ENCODE data around the gene PIK3R3.

Gene PIK3R3

DNA sequence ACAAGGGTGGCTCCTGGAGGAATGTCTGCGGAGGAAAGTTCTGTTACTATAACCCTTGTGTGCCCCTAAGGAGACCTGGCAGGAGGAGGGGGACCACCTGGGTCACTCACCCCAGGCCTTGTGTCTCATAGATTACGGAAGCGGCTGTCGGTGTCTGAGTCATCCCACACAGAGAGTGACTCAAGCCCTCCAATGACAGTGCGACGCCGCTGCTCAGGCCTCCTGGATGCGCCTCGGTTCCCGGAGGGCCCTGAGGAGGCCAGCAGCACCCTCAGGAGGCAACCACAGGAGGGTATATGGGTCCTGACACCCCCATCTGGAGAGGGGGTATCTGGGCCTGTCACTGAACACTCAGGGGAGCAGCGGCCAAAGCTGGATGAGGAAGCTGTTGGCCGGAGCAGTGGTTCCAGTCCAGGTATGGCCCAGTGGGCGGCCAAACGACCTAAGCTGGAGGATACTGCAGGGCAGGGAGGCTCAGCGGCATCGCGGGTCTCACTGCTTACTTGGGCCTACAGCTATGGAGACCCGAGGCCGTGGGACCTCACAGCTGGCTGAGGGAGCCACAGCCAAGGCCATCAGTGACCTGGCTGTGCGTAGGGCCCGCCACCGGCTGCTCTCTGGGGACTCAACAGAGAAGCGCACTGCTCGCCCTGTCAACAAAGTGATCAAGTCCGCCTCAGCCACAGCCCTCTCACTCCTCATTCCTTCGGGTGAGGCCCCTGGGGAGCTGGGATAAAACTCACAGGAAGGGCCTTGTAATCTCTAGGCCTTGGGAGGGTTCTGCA, 101.4 kb downstream of the PIK3R3 start:
- H3K9me3 ChIP-seq, result no peaks in the 10 kb centered on the region
- H3K36me3 ChIP-seq (replicated peaks), result peaks cover 38% of the 10 kb centered on the region
- no peaks in the 10 kb centered on the region for H3K27me3 ChIP-seq (ENCODE audit: low read depth)
- in situ Hi-C loops (cut with MboI; ENCODE audit: low sequenced_read_pairs), result no loop called here
- no peaks in the 10 kb centered on the region for H3K4me1 ChIP-seq
- DNase-seq (ENCODE audit: low spot score in 2 of 2), result no peak
- no peak overlapping the region for H3K4me3 ChIP-seq

DNA sequence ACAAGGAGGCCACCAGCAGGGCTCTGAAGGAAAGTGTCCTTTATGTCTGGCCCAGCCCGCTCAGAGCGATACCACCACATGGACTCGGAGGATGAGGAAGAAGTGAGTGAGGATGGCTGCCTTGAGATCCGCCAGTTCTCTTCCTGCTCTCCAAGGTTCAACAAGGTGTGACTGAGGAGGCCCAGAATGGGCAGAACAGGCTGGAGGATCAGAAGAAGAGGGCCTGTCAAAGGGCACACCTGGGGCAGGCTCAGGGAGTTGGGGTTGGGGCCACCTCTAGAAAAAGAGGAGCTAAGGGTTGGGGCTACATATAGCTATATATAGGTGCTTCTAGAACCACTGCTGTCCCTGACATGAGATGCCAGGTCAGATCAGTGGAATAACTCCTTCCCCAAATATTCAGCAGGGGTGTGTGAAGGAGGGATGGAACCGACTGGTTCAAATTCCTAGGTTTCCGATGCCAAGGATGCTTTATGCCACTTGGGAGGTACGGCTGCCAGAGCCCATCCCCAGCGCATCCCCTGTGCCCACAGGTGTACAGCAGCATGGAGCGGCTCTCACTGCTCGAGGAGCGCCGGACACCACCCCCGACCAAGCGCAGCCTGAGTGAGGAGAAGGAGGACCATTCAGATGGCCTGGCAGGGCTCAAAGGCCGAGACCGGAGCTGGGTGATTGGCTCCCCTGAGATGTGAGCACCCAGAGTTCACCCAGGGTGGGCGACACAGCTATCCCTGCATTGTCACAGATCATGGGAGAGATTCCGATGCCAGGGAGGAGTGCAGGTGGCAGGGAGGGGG, 102.2 kb downstream of the PIK3R3 start:
- H3K9me3 ChIP-seq, result no peaks in the 10 kb centered on the region
- no peaks in the 10 kb centered on the region for H3K4me1 ChIP-seq
- DNase-seq (ENCODE audit: low spot score in 2 of 2), result no peak
- H3K36me3 ChIP-seq (replicated peaks), result peaks cover 38% of the 10 kb centered on the region
- no peaks in the 10 kb centered on the region for H3K27me3 ChIP-seq (ENCODE audit: low read depth)
- in situ Hi-C loops (cut with MboI; ENCODE audit: low sequenced_read_pairs), result no loop called here
- no peak overlapping the region for H3K4me3 ChIP-seq

DNA sequence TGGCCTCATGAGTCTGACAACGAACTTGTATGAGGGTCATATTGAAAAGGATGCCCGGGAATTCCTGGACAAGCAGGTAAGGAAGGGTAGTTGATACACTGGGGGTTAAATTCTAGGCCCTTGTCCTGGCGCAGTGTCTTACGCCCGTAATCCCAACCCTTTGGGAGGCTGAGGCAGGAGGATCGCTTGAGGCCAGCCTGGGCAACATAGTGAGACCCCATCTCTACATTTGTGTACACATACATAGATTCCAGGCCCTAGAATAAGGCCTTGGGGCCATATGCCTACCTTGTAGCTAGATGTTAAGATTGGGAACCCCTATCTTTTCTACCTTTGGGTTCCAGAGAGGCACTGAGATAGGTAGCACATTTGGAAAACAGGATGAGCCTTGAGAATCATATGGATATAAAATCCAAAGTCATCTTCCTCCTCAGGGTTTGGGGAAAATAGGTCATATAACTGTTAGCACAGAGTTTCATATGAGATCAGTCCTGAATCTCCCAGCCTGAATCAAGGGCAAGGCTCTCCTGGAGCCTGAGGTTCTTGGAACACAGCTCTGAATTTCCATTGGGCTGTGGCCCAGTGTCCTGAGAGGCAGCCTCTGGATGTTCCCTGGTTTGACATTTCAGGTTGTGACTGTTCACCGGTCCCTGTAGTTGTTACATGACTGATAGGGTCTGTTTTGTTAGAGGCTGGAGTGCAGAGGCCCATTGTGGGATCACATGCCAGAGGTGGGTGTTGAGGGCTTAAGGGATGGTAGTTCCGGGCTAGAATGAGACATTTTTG, 104.4 kb downstream of the PIK3R3 start:
- Histone ChIP-seq H3K4me3 (no peak overlapping the region), H3K4me1 (no peaks in the 10 kb centered on the region; the same call in 1 of the 2 replicates), H3K27me3 (ENCODE audit: low read depth) (no peaks in the 10 kb centered on the region), H3K36me3 (replicated peaks) (peaks cover 52% of the 10 kb centered on the region), H3K9me3 (no peaks in the 10 kb centered on the region)
- in situ Hi-C loops (cut with MboI; ENCODE audit: low sequenced_read_pairs), result no loop called here
- no peak for DNase-seq (ENCODE audit: low spot score in 2 of 2)

DNA sequence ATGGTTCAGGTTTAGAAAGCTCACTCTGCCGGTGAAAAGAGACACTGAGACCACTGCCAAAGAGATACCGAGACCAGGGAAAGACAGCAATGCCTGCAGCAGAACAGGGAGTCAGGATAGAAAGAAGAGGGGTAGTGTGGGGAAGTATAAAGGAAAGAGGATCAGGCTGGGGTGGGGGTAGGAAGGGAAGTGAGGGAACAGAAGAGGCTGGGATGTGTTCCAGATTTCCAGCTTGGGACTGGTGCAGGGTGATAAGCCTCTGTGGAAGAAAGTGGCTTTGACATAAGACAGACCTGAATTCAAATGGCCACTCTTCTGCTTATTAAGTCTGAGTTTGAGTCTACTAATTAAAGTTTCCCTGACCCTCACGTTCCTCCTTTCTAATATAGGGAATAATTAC, 105.9 kb downstream of the PIK3R3 start:
- in situ Hi-C loops (cut with MboI; ENCODE audit: low sequenced_read_pairs), result no loop called here
- H3K27me3 ChIP-seq (ENCODE audit: low read depth), result no peaks in the 10 kb centered on the region
- H3K4me1 ChIP-seq, result no peaks in the 10 kb centered on the region; the same call in 1 of the 2 replicates
- H3K36me3 ChIP-seq (replicated peaks), result peaks cover 54% of the 10 kb centered on the region
- H3K9me3 ChIP-seq, result no peaks in the 10 kb centered on the region
- DNase-seq (ENCODE audit: low spot score in 2 of 2), result no peak
- no peak overlapping the region for H3K4me3 ChIP-seq

DNA sequence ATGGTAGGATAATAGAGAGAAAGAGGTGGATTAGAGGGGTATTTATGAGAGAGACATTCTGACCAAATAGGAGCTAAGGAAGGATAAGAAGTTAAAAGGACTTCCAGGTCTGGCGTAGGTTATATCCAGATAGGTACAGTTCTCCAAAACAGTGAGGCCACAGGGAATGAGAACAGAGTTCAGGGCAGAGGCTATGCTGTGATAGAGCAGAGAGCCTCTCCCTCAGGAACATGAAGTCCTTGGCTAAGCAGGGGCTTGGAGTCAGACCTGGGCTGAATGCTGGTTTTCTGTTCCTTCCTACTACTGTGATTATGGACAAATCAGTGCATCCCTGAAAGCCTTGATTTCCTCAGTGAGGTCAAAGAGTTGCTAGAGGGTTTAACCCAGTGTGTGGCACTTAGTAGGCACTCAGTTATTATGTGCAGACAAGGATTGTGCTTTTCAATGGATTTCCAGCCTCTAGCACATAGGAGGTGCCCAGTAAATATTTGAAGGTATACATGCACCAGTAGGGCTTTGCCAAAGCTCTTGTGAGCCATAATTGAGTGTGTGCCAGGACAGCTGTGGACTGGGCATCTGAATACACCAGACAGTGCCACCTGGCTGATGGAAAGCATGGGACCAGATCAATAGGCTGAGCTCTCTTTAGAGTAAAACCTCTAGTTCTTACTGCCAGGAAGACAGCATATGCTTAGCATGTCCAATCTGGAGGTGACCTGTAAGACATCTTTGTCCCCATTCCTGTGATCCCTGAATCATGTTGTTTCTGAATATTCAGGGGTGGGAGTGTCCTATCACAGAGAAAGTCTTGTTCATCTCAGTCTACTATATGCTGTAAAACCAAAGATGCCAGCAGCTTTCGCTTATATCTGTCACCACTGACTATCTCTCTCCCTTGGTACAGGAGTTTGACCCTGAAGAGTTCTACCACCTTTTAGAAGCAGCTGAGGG, 111.1 kb downstream of the PIK3R3 start:
- Histone ChIP-seq H3K27me3 (ENCODE audit: low read depth) (no peaks in the 10 kb centered on the region), H3K36me3 (replicated peaks) (peaks cover 27% of the 10 kb centered on the region), H3K4me1 (no peaks in the 10 kb centered on the region; the same call in 1 of the 2 replicates), H3K4me3 (no peak overlapping the region), H3K9me3 (no peaks in the 10 kb centered on the region)
- no peak for DNase-seq (ENCODE audit: low spot score in 2 of 2)
- in situ Hi-C loops (cut with MboI; ENCODE audit: low sequenced_read_pairs), result no loop called here

DNA sequence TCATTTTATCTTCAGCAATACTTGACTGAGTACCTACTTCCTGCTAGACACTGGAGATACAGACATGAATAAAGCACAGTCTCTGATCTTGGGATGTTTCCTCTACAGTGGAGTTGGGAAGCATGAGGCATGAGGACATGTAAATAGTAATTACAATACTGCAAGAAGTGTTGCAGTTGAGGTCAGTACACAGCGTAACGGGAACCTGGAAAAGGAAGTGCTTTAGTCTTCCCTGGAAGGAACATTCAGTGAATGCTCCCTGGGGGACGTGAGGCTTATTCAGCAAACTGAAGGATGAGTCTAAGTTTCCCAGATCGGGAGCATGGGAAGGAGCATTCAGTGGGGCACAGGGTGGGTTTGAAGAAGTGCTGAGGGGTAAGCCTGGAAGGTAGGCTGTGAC, 112.4 kb downstream of the PIK3R3 start:
- Histone ChIP-seq H3K9me3 (no peaks in the 10 kb centered on the region), H3K4me3 (no peak overlapping the region), H3K27me3 (ENCODE audit: low read depth) (no peaks in the 10 kb centered on the region), H3K36me3 (replicated peaks) (peaks cover 27% of the 10 kb centered on the region), H3K4me1 (no peaks in the 10 kb centered on the region; the same call in 1 of the 2 replicates)
- no peak for DNase-seq (ENCODE audit: low spot score in 2 of 2)
- in situ Hi-C loops (cut with MboI; ENCODE audit: low sequenced_read_pairs), result no loop called here

DNA sequence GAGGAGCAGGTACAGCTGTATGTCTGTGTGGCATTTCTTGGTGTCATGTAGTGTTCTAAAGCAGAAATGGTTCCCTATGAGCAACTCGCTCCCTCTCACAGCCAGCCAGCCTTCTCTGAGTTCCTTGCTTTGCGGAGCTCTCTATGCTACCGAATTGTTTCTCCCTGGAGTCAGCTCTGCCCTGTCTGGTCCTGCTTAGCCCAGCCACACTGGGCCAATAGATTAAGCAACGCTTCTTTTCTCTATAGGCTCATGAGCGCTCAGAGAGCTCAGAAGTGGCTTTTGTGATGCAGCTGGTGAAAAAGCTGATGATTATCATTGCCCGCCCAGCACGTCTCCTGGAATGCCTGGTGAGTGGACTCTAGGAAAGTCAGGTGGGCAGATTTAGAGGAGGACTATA, 113.1 kb downstream of the PIK3R3 start:
- DNase-seq (ENCODE audit: low spot score in 2 of 2), result no peak
- Histone ChIP-seq H3K36me3 (replicated peaks) (peaks cover 27% of the 10 kb centered on the region), H3K4me1 (no peaks in the 10 kb centered on the region), H3K4me3 (no peak overlapping the region), H3K9me3 (no peaks in the 10 kb centered on the region), H3K27me3 (ENCODE audit: low read depth) (no peaks in the 10 kb centered on the region)
- in situ Hi-C loops (cut with MboI; ENCODE audit: low sequenced_read_pairs), result no loop called here

DNA sequence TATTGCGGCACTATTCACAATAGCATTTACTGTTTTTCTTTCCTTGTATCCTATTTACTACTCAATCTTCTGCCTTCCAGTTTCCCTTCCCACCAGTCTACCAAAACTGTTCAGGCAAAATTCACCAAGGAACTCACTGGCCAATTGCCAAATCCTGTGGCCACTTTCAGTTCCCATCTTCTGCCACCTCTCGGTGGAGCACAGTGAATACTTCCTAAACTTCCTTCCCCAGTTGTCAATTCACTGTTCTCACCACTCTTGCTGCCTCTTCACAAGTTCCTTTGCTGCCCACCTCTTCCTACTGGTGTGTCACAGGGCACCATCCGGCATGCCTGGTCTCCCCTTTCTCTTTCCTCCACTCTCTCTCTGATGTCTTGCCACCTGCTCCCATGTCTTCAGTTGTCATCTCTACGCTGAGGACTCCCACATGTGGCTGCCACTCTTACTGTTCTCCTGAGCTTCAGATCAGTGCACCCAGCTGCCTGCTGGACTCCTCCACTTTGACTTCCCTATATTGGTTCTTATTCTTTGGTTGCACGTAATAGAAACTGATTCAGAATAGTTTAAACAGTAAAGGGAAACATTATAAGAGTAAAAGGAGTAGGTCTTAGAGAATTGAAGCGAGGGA, 114.4 kb downstream of the PIK3R3 start:
- Histone ChIP-seq H3K36me3 (replicated peaks) (peaks cover 16% of the 10 kb centered on the region), H3K4me3 (no peak overlapping the region), H3K4me1 (no peaks in the 10 kb centered on the region), H3K9me3 (no peaks in the 10 kb centered on the region), H3K27me3 (ENCODE audit: low read depth) (no peaks in the 10 kb centered on the region)
- no peak for DNase-seq (ENCODE audit: low spot score in 2 of 2)
- in situ Hi-C loops (cut with MboI; ENCODE audit: low sequenced_read_pairs), result no loop called here

DNA sequence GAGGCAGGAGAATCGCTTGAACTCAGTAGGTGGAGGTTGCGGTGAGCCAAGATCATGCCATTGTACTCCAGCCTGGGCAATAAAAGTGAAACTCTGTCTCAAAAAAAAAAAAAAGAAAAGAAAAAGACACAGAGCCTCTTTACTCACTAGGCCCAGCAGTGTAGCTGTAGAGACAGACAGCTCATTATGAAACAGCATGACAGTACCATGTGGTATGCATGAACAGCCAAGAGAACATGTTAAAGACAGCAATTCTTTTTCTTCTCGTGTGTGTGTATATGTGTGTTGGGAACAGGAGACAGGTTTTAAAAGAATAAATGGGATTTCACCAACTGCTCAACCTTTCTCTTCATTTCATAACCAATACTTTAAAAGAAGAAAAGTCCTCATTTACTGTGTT, 118.8 kb downstream of the PIK3R3 start:
- H3K36me3 ChIP-seq (replicated peaks), result peaks cover 39% of the 10 kb centered on the region

DNA sequence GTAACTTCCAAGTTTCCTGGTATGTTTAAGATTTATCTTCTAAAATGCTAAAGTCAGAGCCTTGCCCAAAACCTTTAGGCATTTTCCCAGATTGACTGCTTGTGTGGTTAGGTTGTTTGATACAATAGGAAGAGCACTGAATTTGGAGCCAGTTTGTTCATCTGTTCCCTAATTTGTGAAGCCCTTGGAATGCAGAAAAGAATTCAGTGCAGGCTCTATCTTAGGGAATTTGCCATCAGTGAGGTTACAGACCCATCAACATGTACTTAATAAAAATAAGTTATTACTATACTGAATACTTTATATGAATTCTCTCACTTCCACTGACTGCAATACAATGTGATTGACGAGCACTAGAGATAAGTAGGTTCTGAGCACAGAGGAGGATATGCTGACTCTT, 120.2 kb downstream of the PIK3R3 start:
- Histone ChIP-seq H3K4me1 (no peaks in the 10 kb centered on the region), H3K4me3 (no peak overlapping the region), H3K36me3 (replicated peaks) (peaks cover 47% of the 10 kb centered on the region), H3K27me3 (ENCODE audit: low read depth) (no peaks in the 10 kb centered on the region), H3K9me3 (no peaks in the 10 kb centered on the region)
- DNase-seq (ENCODE audit: low spot score in 2 of 2), result no peak
- in situ Hi-C loops (cut with MboI; ENCODE audit: low sequenced_read_pairs), result no loop called here

More for the DNA sequence above, 118.8 kb downstream of the PIK3R3 start:
- no peaks in the 10 kb centered on the region for H3K9me3 ChIP-seq
- in situ Hi-C loops (cut with MboI; ENCODE audit: low sequenced_read_pairs), result no loop called here
- no peaks in the 10 kb centered on the region for H3K4me1 ChIP-seq
- no peaks in the 10 kb centered on the region for H3K27me3 ChIP-seq (ENCODE audit: low read depth)
- no peak overlapping the region for H3K4me3 ChIP-seq
- DNase-seq (ENCODE audit: low spot score in 2 of 2), result no peak

DNA sequence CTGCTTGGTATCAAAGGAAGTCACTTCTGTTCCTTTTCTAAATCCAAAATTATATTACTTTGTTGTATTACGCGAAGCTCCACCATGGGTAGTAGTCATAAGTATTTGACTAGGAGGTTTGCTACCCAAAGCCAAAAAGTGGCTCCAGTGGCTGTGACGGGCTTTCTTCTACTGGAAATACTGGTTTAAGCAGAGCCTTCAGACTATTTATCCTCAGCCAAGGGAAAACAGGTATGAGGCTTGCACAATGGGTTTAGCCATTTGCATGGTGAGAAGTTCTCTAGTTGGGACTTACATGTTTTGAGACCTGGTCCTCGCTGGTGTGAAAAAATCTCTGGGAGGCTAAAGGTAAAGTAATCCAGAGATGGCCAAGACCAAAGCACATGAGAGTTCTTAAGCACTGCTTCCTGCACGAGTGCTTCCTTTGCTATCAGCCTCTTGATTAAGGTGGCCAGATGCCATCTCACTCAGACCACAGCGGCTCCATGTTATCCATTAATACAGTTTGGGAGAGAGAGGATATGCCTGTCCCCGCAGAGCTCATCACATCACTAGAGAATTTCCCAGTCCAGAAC, 121.2 kb downstream of the PIK3R3 start:
- no peak for DNase-seq (ENCODE audit: low spot score in 2 of 2)
- in situ Hi-C loops (cut with MboI; ENCODE audit: low sequenced_read_pairs), result no loop called here
- Histone ChIP-seq H3K9me3 (no peaks in the 10 kb centered on the region), H3K27me3 (ENCODE audit: low read depth) (no peaks in the 10 kb centered on the region), H3K4me3 (no peak overlapping the region), H3K4me1 (no peaks in the 10 kb centered on the region), H3K36me3 (replicated peaks) (peaks cover 57% of the 10 kb centered on the region)

DNA sequence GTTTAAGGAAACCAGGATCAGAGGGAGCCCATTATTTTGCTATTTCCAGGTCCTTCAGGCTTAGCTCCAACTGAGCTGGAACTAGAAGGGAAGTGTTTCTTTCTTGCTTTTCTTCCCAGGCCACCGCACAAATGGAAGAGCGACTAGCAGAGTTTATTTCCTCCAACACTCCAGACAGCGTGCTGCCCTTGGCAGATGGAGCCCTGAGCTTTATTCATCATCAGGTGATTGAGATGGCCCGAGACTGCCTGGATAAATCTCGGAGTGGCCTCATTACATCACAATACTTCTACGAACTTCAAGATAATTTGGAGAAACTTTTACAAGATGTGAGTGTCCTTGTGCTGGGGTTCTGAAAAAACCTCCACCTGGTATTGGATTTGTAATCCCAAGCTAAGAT, 121.8 kb downstream of the PIK3R3 start:
- DNase-seq (ENCODE audit: low spot score in 2 of 2), result no peak
- no peak overlapping the region for H3K4me3 ChIP-seq
- H3K9me3 ChIP-seq, result no peaks in the 10 kb centered on the region
- H3K4me1 ChIP-seq, result no peaks in the 10 kb centered on the region
- H3K36me3 ChIP-seq (replicated peaks), result peaks cover 63% of the 10 kb centered on the region
- in situ Hi-C loops (cut with MboI; ENCODE audit: low sequenced_read_pairs), result no loop called here
- no peaks in the 10 kb centered on the region for H3K27me3 ChIP-seq (ENCODE audit: low read depth)

All from HAP-1 (cell line).